ENCODE data around the gene KLRC2.
"Not testable (repeated sequence)": the region's sequence is repeated elsewhere in the genome, so short reads cannot be mapped to it uniquely, and the experiment has no call there.

The KLRC2 gene

DNA sequence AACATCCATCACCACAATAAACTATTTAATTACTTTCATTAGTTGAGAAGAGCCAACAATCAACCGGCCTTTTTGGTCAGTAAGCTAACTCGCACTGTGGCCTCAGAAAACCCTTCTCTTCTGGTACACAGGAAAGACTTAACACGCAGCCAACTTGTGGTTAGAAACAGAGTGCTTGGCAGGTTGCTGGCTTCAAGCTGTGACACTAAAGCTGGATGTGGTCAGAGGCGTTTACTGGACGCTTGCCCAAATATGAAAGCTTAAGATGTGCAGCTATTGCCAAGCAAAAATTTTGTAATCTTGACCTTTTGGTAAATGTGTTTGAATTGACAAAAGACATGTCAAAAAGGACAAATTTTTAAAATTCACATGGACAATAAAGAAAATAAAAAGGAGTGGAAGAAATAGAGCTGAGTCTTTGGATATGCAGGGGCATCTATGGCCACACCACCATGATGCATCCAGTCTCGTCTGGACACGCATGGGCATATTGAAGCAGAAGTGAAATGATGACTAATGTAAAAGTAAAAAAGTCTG is 43.3 kb downstream of the KLRC2 start:
- ATAC-seq = peak; percentile 62
- Mint-ChIP-seq H3K4me1 (peaks cover 36% of the 10 kb centered on the region), H3K9me3 (no peaks in the 10 kb centered on the region), H3K4me3 (peak overlapping the region; percentile 54), H3K36me3 (peaks cover 70% of the 10 kb centered on the region), H3K27ac (peak overlapping the region; percentile 83)
- no peak for DNase-seq (ENCODE audit: low spot score in 2 of 2)

DNA sequence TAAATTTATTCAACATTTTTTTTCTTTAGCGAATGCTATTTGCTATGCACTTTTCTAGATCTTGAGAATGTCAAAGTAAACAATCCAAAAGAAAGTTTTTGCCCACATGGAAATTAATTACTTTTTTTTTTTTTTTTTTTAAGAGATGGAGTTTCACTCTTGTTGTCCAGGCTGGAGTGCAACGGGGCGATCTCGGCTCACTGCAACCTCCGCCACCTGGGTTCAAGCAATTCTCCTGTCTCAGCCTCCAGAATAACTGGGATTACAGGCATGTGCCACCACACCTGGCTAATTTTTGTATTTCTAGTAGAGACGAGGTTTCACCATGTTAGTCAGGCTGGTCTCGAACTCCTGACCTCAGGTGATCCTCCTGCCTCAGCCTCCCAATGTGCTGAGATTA is 44.8 kb downstream of the KLRC2 start:
- H3K27ac Mint-ChIP-seq = peak overlapping the region; percentile 83
- not testable (repeated sequence) for DNase-seq (ENCODE audit: low spot score in 2 of 2); H3K9me3 Mint-ChIP-seq; ATAC-seq
- peak overlapping the region; percentile 54 for H3K4me3 Mint-ChIP-seq
- H3K36me3 Mint-ChIP-seq = peaks cover 80% of the 10 kb centered on the region
- H3K4me1 Mint-ChIP-seq = peaks cover 36% of the 10 kb centered on the region

DNA sequence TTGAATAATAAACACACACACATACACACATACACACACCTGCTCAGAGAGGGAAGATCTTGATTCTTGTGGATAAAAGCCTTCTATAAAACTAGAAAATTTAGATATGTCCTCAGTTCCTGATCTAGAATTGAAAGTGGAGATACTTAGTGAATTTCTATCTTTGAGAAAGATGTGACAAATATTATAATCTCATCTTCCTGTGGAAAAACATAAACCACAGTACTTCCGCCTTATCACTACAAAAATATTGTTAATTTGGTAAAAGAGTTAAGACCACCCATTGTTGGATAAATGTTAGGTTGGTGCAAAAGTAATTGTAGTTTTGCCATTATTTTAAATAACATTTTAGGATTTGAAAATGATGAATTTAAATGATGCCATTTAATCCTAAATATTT is 45.9 kb downstream of the KLRC2 start, which contains the start of gene KLRK1:
TSS of gene KLRK1 (minus strand) at position 138 of the 400 bp plus-strand sequence. CDS start 1,231 bp downstream, outside the sequence.
- H3K9me3 Mint-ChIP-seq = no peaks in the 10 kb centered on the region
- peak within 1 kb of the TSS; percentile 95 for H3K27ac Mint-ChIP-seq
- peak within 1 kb of the TSS; percentile 64 for H3K4me3 Mint-ChIP-seq
- no peak for DNase-seq (ENCODE audit: low spot score in 2 of 2)
- peaks cover 80% of the 10 kb centered on the region for H3K36me3 Mint-ChIP-seq
- peaks cover 33% of the 10 kb centered on the region for H3K4me1 Mint-ChIP-seq
- no peak for ATAC-seq

DNA sequence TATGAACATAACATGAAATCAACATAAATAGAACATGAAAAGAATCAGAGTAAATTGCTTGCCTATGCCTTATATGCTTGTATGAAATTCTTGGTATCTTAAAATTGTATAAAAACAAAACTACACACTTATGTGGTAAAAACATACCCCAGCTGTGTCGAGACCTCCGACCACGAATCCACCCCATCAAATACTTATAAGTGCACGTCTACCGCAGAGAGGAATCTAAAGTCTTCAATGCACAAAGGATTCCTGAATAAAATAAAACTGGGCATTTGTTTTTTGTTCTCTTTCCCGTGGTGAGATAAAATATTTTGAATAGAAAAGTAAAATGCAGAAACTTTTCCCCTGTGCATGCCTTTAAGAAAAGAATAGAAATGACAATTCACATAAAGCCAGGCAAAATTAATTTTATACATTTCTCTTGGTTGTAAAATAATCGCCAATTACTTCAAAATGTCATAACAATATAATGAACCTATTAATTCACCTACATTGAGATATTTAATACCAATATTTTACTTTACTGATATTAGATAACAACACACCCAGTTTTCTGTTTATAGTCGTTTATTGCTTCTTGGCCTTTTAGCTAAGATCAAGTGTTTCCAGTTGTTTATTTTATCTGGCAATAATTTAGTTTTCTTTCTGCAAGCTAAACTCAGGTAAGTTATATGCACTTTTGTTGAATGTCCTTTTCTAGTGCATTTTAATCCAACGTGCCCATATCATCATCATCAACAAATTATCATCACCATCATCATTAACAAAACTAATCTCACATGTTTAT is 47.0 kb downstream of the KLRC2 start:
- peaks cover 85% of the 10 kb centered on the region for H3K36me3 Mint-ChIP-seq
- no peak for ATAC-seq
- H3K4me1 Mint-ChIP-seq = peaks cover 23% of the 10 kb centered on the region

DNA sequence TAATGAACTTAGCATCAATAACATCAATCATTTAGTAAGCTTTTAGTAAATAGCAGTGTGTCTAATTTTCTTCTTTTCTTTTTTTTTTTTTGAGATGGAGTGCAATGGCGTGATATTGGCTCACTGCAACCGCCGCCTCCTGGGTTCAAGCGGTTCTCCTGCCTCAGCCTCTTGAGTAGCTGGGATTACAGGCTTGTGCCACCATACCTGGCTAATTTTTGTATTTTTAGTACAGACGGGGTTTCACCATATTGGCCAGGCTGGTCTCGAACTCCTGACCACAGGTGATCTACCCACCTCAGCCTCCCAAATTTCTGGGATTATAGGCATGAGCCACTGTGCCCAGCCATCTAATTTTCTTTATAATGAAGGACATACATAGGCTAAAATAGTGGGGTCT is 48.3 kb downstream of the KLRC2 start:
- Mint-ChIP-seq H3K27ac (peak overlapping the region; percentile 95), H3K36me3 (peaks cover 95% of the 10 kb centered on the region), H3K4me3 (peak overlapping the region; percentile 64), H3K4me1 (peaks cover 28% of the 10 kb centered on the region)
- DNase-seq (ENCODE audit: low spot score in 2 of 2); H3K9me3 Mint-ChIP-seq; ATAC-seq: not testable (repeated sequence)

More for the DNA sequence above, 47.0 kb downstream of the KLRC2 start:
- DNase-seq (ENCODE audit: low spot score in 2 of 2) = no peak
- Mint-ChIP-seq H3K4me3 (peak overlapping the region; percentile 64), H3K27ac (peak overlapping the region; percentile 95), H3K9me3 (no peaks in the 10 kb centered on the region)

DNA sequence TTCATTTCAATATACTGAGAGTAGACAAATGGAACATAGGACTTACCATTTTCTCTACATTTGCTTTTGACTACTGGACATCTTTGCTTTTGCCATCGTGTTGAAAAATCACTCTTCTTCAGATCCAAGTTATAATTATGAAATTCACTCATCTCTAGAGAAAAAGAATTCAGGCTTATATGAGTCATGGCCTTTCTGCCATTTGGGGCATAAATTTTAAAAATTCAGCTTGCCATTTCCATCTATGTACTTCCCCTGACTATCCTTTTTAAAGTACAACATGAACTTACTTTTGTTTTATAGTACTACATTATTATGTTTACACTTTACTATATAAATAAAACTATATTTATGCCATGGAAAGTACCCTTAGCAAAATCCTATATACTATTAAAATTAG is 49.0 kb downstream of the KLRC2 start:
- Mint-ChIP-seq H3K36me3 (peaks cover 95% of the 10 kb centered on the region), H3K4me3 (peak overlapping the region; percentile 64), H3K9me3 (no peaks in the 10 kb centered on the region), H3K27ac (peak overlapping the region; percentile 95), H3K4me1 (peaks cover 32% of the 10 kb centered on the region)
- ATAC-seq (no peak), DNase-seq (ENCODE audit: low spot score in 2 of 2) (no peak)

DNA sequence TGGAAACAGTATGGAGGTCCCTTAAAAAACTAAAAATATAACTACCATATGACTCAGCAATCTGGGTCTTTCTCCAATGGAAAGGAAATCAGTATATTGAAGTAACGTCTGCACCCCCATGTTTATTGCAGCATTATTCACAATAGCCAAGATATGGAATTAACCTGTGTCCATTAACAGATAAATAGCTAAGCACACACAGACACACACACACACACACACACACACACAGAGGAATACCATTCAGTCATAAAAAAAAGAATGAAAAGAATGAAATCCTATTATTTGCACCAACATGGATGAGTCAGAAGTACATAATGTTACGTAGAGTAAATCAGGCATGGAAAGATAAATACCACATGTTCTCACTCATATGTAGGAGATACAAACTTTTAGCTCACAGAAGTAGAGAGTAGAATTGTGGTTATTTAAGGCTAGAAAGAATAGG is 50.6 kb downstream of the KLRC2 start:
- ATAC-seq = peak; percentile 86
- Mint-ChIP-seq H3K4me1 (peaks cover 46% of the 10 kb centered on the region), H3K36me3 (peaks cover 100% of the 10 kb centered on the region)

DNA sequence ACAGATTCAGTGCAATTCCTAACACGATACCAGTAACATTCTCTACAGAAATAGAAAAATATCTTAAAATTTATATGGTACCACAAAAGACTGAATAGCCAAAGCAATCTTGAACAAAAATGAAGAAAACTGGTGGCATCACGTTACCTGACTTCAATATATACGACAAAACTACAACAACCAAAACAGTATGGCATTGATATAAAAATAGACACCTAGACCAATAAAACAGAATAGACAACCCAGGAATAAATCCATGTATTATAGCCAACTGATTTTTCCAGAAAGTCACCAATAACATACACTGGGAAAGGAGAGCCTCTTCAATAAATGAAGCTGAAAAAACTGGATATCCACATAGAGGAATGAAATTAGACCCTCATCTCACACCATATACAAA is 51.6 kb downstream of the KLRC2 start:
- Mint-ChIP-seq H3K36me3 (peaks cover 100% of the 10 kb centered on the region), H3K9me3 (no peaks in the 10 kb centered on the region), H3K27ac (peak overlapping the region; percentile 95), H3K4me3 (peak overlapping the region; percentile 64), H3K4me1 (peaks cover 41% of the 10 kb centered on the region)
- ATAC-seq = no peak
- DNase-seq (ENCODE audit: low spot score in 2 of 2) = no peak

More for the DNA sequence above, 50.6 kb downstream of the KLRC2 start:
- peak overlapping the region; percentile 64 for H3K4me3 Mint-ChIP-seq
- no peaks in the 10 kb centered on the region for H3K9me3 Mint-ChIP-seq
- DNase-seq (ENCODE audit: low spot score in 2 of 2) = no peak
- H3K27ac Mint-ChIP-seq = peak overlapping the region; percentile 95

DNA sequence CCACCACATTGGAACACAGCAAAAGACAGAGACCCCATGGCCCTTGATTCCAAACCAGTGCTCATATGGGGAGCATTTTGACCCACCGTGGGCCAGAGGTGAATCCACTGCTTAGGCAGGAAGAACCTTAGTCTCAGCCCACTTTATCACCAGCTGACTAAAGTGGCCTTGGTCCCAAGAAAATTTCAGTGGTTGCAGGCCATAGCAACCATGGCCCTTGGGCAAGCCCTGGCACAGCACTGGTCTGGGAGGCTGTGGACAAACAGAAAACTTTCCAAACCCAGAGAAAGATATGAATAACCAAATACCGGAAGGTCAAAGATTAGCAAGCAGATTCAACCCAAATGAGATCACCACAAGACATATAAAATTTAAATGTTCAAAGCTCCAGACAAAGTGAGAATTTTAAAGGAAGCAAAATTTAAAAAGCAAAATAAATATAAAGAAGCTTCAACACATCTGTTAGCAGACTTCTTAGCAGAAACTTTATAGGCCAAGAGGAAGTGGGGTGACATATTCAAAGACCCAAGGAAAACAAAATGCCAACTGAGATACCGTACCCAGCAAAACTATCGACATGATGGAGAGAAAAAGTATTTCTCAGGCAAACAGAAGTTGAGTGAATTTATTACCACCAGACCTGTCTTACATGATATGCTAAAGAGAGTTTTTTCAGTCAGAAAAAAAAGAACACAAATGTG is 53.7 kb downstream of the KLRC2 start:
- Mint-ChIP-seq H3K4me3 (peak overlapping the region; percentile 64), H3K4me1 (peaks cover 48% of the 10 kb centered on the region), H3K9me3 (no peaks in the 10 kb centered on the region), H3K36me3 (peaks cover 100% of the 10 kb centered on the region), H3K27ac (peak overlapping the region; percentile 95)
- DNase-seq (ENCODE audit: low spot score in 2 of 2) (no peak), ATAC-seq (peak; percentile 11)

Data from stimulated activated effector memory CD8-positive, alpha-beta T cell treated with anti-CD3 and anti-CD28 coated beads, Interleukin-12 subunit alpha, Interleukin-12 subunit beta, amount 100 ng/mL, for 72 hours (primary cell).